ENCODE data around the gene ZBTB7B. TPM values are rescaled to one million over a fixed set of nuclear protein-coding genes. Genes with fewer than 3 reads are reported as not detected.

ZBTB7B gene
- total RNA-seq, 1 donor from 2014 or later: 77.6 TPM

GRCh38 chr1:155051342-155051776 is 48.8 kb downstream of the ZBTB7B start:
- no peak for DNase-seq (ENCODE audit: extremely low spot score in 2 of 2)
- H3K4me3 ChIP-seq: peak overlapping the region; percentile 86 to 88
- intact Hi-C loops (cut with DNase I): loop anchor here (5.0 kb wide), 1 partner anchor 49 kb away; the partner anchor contains the start of gene ZBTB7B
- H3K9me3 ChIP-seq: no peaks in the 10 kb centered on the region
- H3K27me3 ChIP-seq: no peaks in the 10 kb centered on the region
- peaks cover 42% of the 10 kb centered on the region for H3K4me1 ChIP-seq
- TF ChIP-seq CTCF (IDR thresholded peaks at IDR 0.05): no peak
- peak in 1 of 2 donors; percentile 16 for TF ChIP-seq POLR2A (IDR thresholded peaks at IDR 0.05)
- TF ChIP-seq POLR2AphosphoS5 (IDR thresholded peaks at IDR 0.05; ENCODE audit: insufficient read depth in 1 of 2, low read depth in 1 of 2): no peak
- peaks cover 0 to 26% of the 10 kb centered on the region in 2 donors for H3K36me3 ChIP-seq
- H3K27ac ChIP-seq: peak overlapping the region; percentile 96

- no peak for DNase-seq (ENCODE audit: extremely low spot score in 2 of 2)
- intact Hi-C loops (cut with DNase I): loop anchor here (5.0 kb wide), 1 partner anchor 50 kb away; the partner anchor contains the start of gene ZBTB7B
- peaks cover 42% of the 10 kb centered on the region for H3K4me1 ChIP-seq
- H3K27ac ChIP-seq: peak overlapping the region; percentile 96
- H3K9me3 ChIP-seq: no peaks in the 10 kb centered on the region
- H3K27me3 ChIP-seq: no peaks in the 10 kb centered on the region
- peaks cover 0 to 31% of the 10 kb centered on the region in 2 donors for H3K36me3 ChIP-seq
- TF ChIP-seq POLR2A (IDR thresholded peaks at IDR 0.05) (no peak), CTCF (IDR thresholded peaks at IDR 0.05) (no peak), POLR2AphosphoS5 (IDR thresholded peaks at IDR 0.05; ENCODE audit: insufficient read depth in 1 of 2, low read depth in 1 of 2) (no peak)
- H3K4me3 ChIP-seq: peak overlapping the region; percentile 86 to 88
Observed at GRCh38 chr1:155051777-155052398, 49.3 kb downstream of the ZBTB7B start.

- H3K9me3 ChIP-seq: no peaks in the 10 kb centered on the region
- peaks cover 42% of the 10 kb centered on the region for H3K4me1 ChIP-seq
- intact Hi-C loops (cut with DNase I): loop anchor here (5.0 kb wide), 1 partner anchor 50 kb away; the partner anchor contains the start of gene ZBTB7B
- no peak for DNase-seq (ENCODE audit: extremely low spot score in 2 of 2)
- H3K4me3 ChIP-seq: peak overlapping the region; percentile 86 to 88
- peaks cover 0 to 40% of the 10 kb centered on the region in 2 donors for H3K36me3 ChIP-seq
- TF ChIP-seq POLR2A (IDR thresholded peaks at IDR 0.05) (no peak), POLR2AphosphoS5 (IDR thresholded peaks at IDR 0.05; ENCODE audit: insufficient read depth in 1 of 2, low read depth in 1 of 2) (no peak), CTCF (IDR thresholded peaks at IDR 0.05) (no peak)
- no peaks in the 10 kb centered on the region for H3K27me3 ChIP-seq
- peak overlapping the region; percentile 96 for H3K27ac ChIP-seq
Observed at GRCh38 chr1:155052439-155053395, 50.1 kb downstream of the ZBTB7B start.

GRCh38 chr1:155053531-155054105 is 51.0 kb downstream of the ZBTB7B start:
- peaks cover 42% of the 10 kb centered on the region for H3K4me1 ChIP-seq
- peaks cover 0 to 49% of the 10 kb centered on the region in 2 donors for H3K36me3 ChIP-seq
- H3K27ac ChIP-seq: no peak overlapping the region
- TF ChIP-seq CTCF (IDR thresholded peaks at IDR 0.05): no peak
- TF ChIP-seq POLR2AphosphoS5 (IDR thresholded peaks at IDR 0.05; ENCODE audit: insufficient read depth in 1 of 2, low read depth in 1 of 2): no peak
- TF ChIP-seq POLR2A (IDR thresholded peaks at IDR 0.05): no peak
- no peaks in the 10 kb centered on the region for H3K9me3 ChIP-seq
- intact Hi-C loops (cut with DNase I): loop anchor here (5.0 kb wide), 1 partner anchor 51 kb away; the partner anchor contains the start of gene ZBTB7B
- no peak overlapping the region for H3K4me3 ChIP-seq
- no peak for DNase-seq (ENCODE audit: extremely low spot score in 2 of 2)
- H3K27me3 ChIP-seq: no peaks in the 10 kb centered on the region
